Thyroid gland (tissue), 4 donors: ENCODE measurements around the gene TDRD5.

ENCODE experiments used
- CTCF ChIP-seq, 6 experiments: fragments of 200-600 bp in 3 of 6; fragments of 450-650 bp in 3 of 6; sonication (generic) in 3 of 6; IDR thresholded peaks; one replicate each; pipeline ENCODE4 v1.5.1; 2016 to 2019; ENCODE audit warnings: antibody characterized with exemption in 6 of 6, mild to moderate bottlenecking in 2 of 6, inconsistent platforms in 1 of 6, moderate library complexity in 1 of 6
- POLR2A ChIP-seq, 2 donors: fragments of 450-650 bp; IDR thresholded peaks; one replicate each; pipeline ENCODE4 v1.6.1; 2017; ENCODE audit warnings: antibody characterized with exemption in 2 of 2, mild to moderate bottlenecking in 2 of 2, moderate library complexity in 1 of 2

- no peak for TF ChIP-seq CTCF (IDR thresholded peaks at IDR 0.05)
- no peak for TF ChIP-seq POLR2A (IDR thresholded peaks at IDR 0.05)
These were observed 127.6 kb downstream of the TDRD5 start for GRCh38 chr1:179719272-179719671.
